OCI-LY3 (cell line): ENCODE measurements around the gene COL1A1.

ENCODE experiments used
- CTCF ChIP-seq: fragments of 200-600, 300-600 bp; sonication (generic); IDR thresholded peaks from 2 replicates; pipeline ENCODE4 v1.5.1; 2014; ENCODE audit warnings: antibody characterized with exemption, low read length, low read depth
- EZH2phosphoT487 ChIP-seq: fragments of 200-600 bp; shearing (Covaris generic); IDR thresholded peaks from 2 replicates; pipeline ENCODE4 v1.6.1; 2018; ENCODE audit warnings: antibody characterized with exemption, mixed run types, low read depth

- TF ChIP-seq CTCF (no peak), EZH2phosphoT487 (no peak)
Measured at GRCh38 chr17:50149091-50149416, 52.4 kb downstream of the COL1A1 start.
